Adrenal gland (tissue), 19 donors: ENCODE data around the gene LRFN2. TPM values are rescaled to one million over a fixed set of nuclear protein-coding genes. Genes with fewer than 3 reads are reported as not detected.

Experiments
- DNase-seq, 7 donors: peaks; one replicate each; pipeline ENCODE4 v3.0.0-alpha.2; 2019 to 2020
- H3K27ac ChIP-seq, 5 donors: fragments of 200-600 bp; sonication (generic) in 4 of 5; 1 replicate in 3 of 5; 2 replicates in 2 of 5; pipeline versions ENCODE4 v1.5.1 to v1.8.0; 2016 to 2020; ENCODE audit warnings: mild to moderate bottlenecking in 1 of 5
- H3K27me3 ChIP-seq: fragments of 200-600 bp; 2 replicates; pipeline ENCODE4 v1.8.0; 2021
- H3K36me3 ChIP-seq, 2 donors: fragments of 200-600 bp; replicated peaks in 1 of 2; 1 replicate in 1 of 2; 2 replicates in 1 of 2; pipeline versions ENCODE4 v1.5.1 to v1.8.0; 2018 to 2022
- H3K4me1 ChIP-seq, 2 donors: fragments of 200-600 bp; replicated peaks in 1 of 2; 1 replicate in 1 of 2; 2 replicates in 1 of 2; pipeline versions ENCODE4 v1.5.1 to v1.8.0; 2018 to 2021
- H3K4me3 ChIP-seq, 4 donors: fragments of 200-600 bp; sonication (generic) in 3 of 4; one replicate each; pipeline ENCODE4 v1.5.1; 2016 to 2018
- H3K9me3 ChIP-seq, 3 donors: fragments of 200-600 bp; sonication (generic) in 1 of 3; replicated peaks in 1 of 3; 1 replicate in 2 of 3; 2 replicates in 1 of 3; pipeline versions ENCODE4 v1.5.1 to v1.8.0; 2016 to 2021
- CTCF ChIP-seq, 6 experiments: fragments of 450-650 bp in 4 of 6; fragments of 200-600 bp in 2 of 6; sonication (generic) in 1 of 6; IDR thresholded peaks; 1 replicate in 5 of 6; 2 replicates in 1 of 6; pipeline versions ENCODE4 v1.5.1 to v1.8.0; 2016 to 2021; ENCODE audit warnings: antibody characterized with exemption in 6 of 6, mild to moderate bottlenecking in 2 of 6, moderate library complexity in 1 of 6
- POLR2A ChIP-seq, 2 donors: fragments of 450-650 bp; IDR thresholded peaks; one replicate each; pipeline ENCODE4 v1.6.1; 2017; ENCODE audit warnings: antibody characterized with exemption in 2 of 2, mild to moderate bottlenecking in 2 of 2, moderate library complexity in 1 of 2
- WGBS, 4 donors: extraction: QIAGEN DNeasy Blood & Tissue Kit in 2 of 4; methylation state at CpG; one replicate each; pipeline versions ENCODE4 v1.1.5 to v1.1.7; 2013 to 2017; 5-methylcytosine and 5-hydroxymethylcytosine counted together
- intact Hi-C, 2 donors: fragments of 100-400 bp; cut with DNase I; formaldehyde crosslinking; loops; one replicate each; pipeline versions ENCODE4 v1.14.1 to v1.15.0; 2022 to 2023
- long read RNA-seq, 10 donors: library from polyadenylated mRNA in 3 of 10; unstranded in 2 of 10; stranded (forward) in 1 of 10; transcript quantifications; one replicate each; pipeline ENCODE4 v2.0.0 and lab custom pipeline, GENCODE V29; 2021 to 2026
- polyA plus RNA-seq, 3 donors: library from polyadenylated mRNA; stranded (reverse); fragments of 200-250 nt in 2 of 3; fragments of 350-450 nt in 1 of 3; fragmentation: Illumina TruSeq in 1 of 3; extraction: RNeasy Lipid Tissue Mini Kit (QIAGEN cat#74804) in 1 of 3; gene quantifications; one replicate each; pipeline ENCODE4 v1.2.3, GENCODE V29; 2013 to 2014
- total RNA-seq, 9 donors: library from RNA; depleted of rRNA in 4 of 9; stranded (reverse); fragments of >200 nt in 4 of 9; fragments of 120-200 nt in 1 of 9; fragmentation: NEBNext Ultra II Directional in 1 of 9; extraction: Animal tissue kit (Norgen Biotek cat#: 25700) in 1 of 9; gene quantifications; one replicate each; pipeline versions ENCODE4 v1.1.0 to v1.2.4, GENCODE V29; 2013 to 2023
- donor health status: healthy with polysubstance abuse.
- donor health status: Bipolar disorder and iron deficiency.
- donor health status: DM: yes; HTN: yes; CAD: no.
- donor health status: DM: no; HTN: no; CAD: no.
- donor health status: DM: no; HTN: no; CAD: no.
- donor health status: DM: yes; HTN: yes; CAD: no.

LRFN2 gene
- total RNA-seq (under 1 TPM in 6 of 9 donors, not detected in 3; 0.07 to 0.74 (median 0.15) TPM), polyA plus RNA-seq (under 1 TPM; 0.03 to 0.18 (median 0.16) TPM)
- long read RNA-seq, donor 1: 0 reads
- long read RNA-seq, donor 2: 0 reads
- long read RNA-seq, donor 3: 0 reads
- long read RNA-seq, donor 4: 0 reads
- long read RNA-seq, donor 5: 0 reads
- long read RNA-seq, donor 6: 0 reads
- long read RNA-seq, donor 7: 0 reads
- long read RNA-seq, donor 8: 0 reads
- long read RNA-seq, donor 9: 0 reads
- long read RNA-seq, donor 10: 0 reads

- 0 to 1% (median 1%) methylated on average over 10 to 89 of the region's 89 CpGs for WGBS, 4 donors
- H3K36me3 ChIP-seq: no peaks in the 10 kb centered on the region
- no peaks in the 10 kb centered on the region for H3K9me3 ChIP-seq
- TF ChIP-seq CTCF (IDR thresholded peaks at IDR 0.05): peak; percentile 27 to 85 (median 62)
- no peak for TF ChIP-seq POLR2A (IDR thresholded peaks at IDR 0.05)
- H3K4me3 ChIP-seq: peak within 1 kb of the TSS in 2 of 4 donors; percentile 9 to 46
- intact Hi-C loops: loop anchor here in 1 of 2 donors (5.0 kb wide), 1 partner anchor 260 kb away; no protein-coding TSS in a partner anchor
- peaks cover 0 to 15% of the 10 kb centered on the region in 2 donors for H3K4me1 ChIP-seq
- peaks cover 20% of the 10 kb centered on the region for H3K27me3 ChIP-seq
- peak within 1 kb of the TSS in 2 of 5 donors; percentile 21 to 38 for H3K27ac ChIP-seq
- peak; percentile 71 to 83 (median 78) for DNase-seq
These were observed at the start of gene LRFN2 for GRCh38 chr6:40587240-40588069. LRFN2 (minus strand) TSS chr6:40587364.

GRCh38 chr6:40634429-40634828 lies 47.3 kb upstream of the LRFN2 start:
- TF ChIP-seq POLR2A (IDR thresholded peaks at IDR 0.05): no peak
- TF ChIP-seq CTCF (IDR thresholded peaks at IDR 0.05): no peak
- H3K36me3 ChIP-seq: no peaks in the 10 kb centered on the region
- H3K27me3 ChIP-seq: no peaks in the 10 kb centered on the region
- intact Hi-C loops: no loop called here
- H3K9me3 ChIP-seq: no peaks in the 10 kb centered on the region
- no peak overlapping the region for H3K4me3 ChIP-seq
- no peaks in the 10 kb centered on the region for H3K4me1 ChIP-seq
- 69 to 76% (median 73%) methylated on average over 3 of the region's 3 CpGs for WGBS, 4 donors
- DNase-seq: peak in 1 of 7 donors; percentile 63
- no peak overlapping the region for H3K27ac ChIP-seq

- no peak for DNase-seq
- WGBS, 4 donors: 54 to 63% (median 57%) methylated on average over 6 to 7 of the region's 7 CpGs
- no peaks in the 10 kb centered on the region for H3K27me3 ChIP-seq
- no peaks in the 10 kb centered on the region for H3K36me3 ChIP-seq
- no peak for TF ChIP-seq POLR2A (IDR thresholded peaks at IDR 0.05)
- TF ChIP-seq CTCF (IDR thresholded peaks at IDR 0.05): no peak
- H3K4me1 ChIP-seq: no peaks in the 10 kb centered on the region
- no peaks in the 10 kb centered on the region for H3K9me3 ChIP-seq
- no peak overlapping the region for H3K4me3 ChIP-seq
- H3K27ac ChIP-seq: no peak overlapping the region
- intact Hi-C loops: no loop called here
These were observed 44.6 kb upstream of the LRFN2 start for GRCh38 chr6:40631744-40632143.

- no peak overlapping the region for H3K4me3 ChIP-seq
- intact Hi-C loops: no loop called here
- no peaks in the 10 kb centered on the region for H3K36me3 ChIP-seq
- WGBS, 4 donors: 63 to 77% (median 73%) methylated on average over 4 to 5 of the region's 5 CpGs
- no peaks in the 10 kb centered on the region for H3K4me1 ChIP-seq
- no peak overlapping the region for H3K27ac ChIP-seq
- TF ChIP-seq CTCF (IDR thresholded peaks at IDR 0.05) (no peak), POLR2A (IDR thresholded peaks at IDR 0.05) (no peak)
- DNase-seq: no peak
- H3K27me3 ChIP-seq: no peaks in the 10 kb centered on the region
- H3K9me3 ChIP-seq: no peaks in the 10 kb centered on the region
These were observed 43.3 kb upstream of the LRFN2 start for GRCh38 chr6:40630488-40630887.
